ENCODE data around the gene TTLL6.

DNA sequence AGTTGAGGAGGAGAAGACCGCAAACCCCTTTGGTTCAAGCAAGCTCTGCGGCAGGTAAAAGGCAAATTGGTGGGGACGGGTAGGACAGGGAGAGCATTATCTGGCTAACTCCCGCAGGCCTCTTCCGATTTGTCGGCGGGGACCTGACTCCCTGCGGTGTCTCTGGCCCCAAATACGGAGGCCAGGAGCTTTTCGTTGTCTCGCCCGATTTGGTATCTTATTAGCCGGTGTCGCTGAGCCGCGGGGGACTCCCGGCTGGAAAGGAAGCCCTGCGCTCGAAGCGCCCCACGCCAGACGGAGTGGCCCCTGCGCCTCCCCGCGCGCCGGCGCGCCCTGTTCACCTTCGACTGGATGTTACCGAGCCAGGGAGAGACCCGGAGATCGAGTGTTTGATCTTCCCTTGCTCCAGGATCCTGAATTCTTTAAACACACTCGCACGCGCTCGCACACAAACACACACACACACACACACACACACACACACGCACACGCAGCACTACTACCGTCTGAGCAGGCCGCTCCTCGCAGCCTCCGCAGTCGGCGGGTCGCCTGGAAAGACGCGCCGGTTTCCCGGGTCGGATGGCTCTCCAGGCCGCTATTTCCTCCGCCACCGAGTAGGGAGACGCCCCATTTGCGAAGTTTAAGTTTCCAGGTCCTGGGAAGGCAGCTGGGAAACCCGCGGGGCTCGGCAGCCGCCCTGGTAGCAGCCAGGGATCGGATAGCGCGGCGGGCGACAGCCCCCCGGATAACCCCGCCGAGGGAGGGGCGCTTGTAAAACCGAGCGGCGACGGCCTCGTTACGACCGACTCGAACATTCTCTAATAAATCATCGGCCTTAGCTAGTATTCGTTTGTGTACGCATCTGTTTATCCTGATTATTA, 98.0 kb downstream of the TTLL6 start:
- no peak for TF ChIP-seq JUN (CRISPR knock-in tag; IDR thresholded peaks at IDR 0.05)
- no peak for TF ChIP-seq ZNF263 (CRISPR knock-in tag; IDR thresholded peaks at IDR 0.05; ENCODE audit: low read depth)
- TF ChIP-seq, protein P1, sequence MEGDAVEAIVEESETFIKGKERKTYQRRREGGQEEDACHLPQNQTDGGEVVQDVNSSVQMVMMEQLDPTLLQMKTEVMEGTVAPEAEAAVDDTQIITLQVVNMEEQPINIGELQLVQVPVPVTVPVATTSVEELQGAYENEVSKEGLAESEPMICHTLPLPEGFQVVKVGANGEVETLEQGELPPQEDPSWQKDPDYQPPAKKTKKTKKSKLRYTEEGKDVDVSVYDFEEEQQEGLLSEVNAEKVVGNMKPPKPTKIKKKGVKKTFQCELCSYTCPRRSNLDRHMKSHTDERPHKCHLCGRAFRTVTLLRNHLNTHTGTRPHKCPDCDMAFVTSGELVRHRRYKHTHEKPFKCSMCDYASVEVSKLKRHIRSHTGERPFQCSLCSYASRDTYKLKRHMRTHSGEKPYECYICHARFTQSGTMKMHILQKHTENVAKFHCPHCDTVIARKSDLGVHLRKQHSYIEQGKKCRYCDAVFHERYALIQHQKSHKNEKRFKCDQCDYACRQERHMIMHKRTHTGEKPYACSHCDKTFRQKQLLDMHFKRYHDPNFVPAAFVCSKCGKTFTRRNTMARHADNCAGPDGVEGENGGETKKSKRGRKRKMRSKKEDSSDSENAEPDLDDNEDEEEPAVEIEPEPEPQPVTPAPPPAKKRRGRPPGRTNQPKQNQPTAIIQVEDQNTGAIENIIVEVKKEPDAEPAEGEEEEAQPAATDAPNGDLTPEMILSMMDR (IDR thresholded peaks at IDR 0.05) = no peak
- TF ChIP-seq FOXJ3 (CRISPR knock-in tag; IDR thresholded peaks at IDR 0.05; ENCODE audit: borderline replicate concordance) = no peak
- no peak for TF ChIP-seq TEAD1 (CRISPR knock-in tag; IDR thresholded peaks at IDR 0.05)
- TF ChIP-seq, protein P2, sequence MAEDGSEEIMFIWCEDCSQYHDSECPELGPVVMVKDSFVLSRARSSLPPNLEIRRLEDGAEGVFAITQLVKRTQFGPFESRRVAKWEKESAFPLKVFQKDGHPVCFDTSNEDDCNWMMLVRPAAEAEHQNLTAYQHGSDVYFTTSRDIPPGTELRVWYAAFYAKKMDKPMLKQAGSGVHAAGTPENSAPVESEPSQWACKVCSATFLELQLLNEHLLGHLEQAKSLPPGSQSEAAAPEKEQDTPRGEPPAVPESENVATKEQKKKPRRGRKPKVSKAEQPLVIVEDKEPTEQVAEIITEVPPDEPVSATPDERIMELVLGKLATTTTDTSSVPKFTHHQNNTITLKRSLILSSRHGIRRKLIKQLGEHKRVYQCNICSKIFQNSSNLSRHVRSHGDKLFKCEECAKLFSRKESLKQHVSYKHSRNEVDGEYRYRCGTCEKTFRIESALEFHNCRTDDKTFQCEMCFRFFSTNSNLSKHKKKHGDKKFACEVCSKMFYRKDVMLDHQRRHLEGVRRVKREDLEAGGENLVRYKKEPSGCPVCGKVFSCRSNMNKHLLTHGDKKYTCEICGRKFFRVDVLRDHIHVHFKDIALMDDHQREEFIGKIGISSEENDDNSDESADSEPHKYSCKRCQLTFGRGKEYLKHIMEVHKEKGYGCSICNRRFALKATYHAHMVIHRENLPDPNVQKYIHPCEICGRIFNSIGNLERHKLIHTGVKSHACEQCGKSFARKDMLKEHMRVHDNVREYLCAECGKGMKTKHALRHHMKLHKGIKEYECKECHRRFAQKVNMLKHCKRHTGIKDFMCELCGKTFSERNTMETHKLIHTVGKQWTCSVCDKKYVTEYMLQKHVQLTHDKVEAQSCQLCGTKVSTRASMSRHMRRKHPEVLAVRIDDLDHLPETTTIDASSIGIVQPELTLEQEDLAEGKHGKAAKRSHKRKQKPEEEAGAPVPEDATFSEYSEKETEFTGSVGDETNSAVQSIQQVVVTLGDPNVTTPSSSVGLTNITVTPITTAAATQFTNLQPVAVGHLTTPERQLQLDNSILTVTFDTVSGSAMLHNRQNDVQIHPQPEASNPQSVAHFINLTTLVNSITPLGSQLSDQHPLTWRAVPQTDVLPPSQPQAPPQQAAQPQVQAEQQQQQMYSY (CRISPR knock-in tag; IDR thresholded peaks at IDR 0.05) = no peak
- no peak for TF ChIP-seq NR1H2 (CRISPR knock-in tag; IDR thresholded peaks at IDR 0.05)
- no peak for TF ChIP-seq NFE2L1 (CRISPR knock-in tag; IDR thresholded peaks at IDR 0.05)
- TF ChIP-seq, protein P3, sequence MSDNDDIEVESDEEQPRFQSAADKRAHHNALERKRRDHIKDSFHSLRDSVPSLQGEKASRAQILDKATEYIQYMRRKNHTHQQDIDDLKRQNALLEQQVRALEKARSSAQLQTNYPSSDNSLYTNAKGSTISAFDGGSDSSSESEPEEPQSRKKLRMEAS (CRISPR knock-in tag; IDR thresholded peaks at IDR 0.05) = no peak
- TF ChIP-seq, protein P4, sequence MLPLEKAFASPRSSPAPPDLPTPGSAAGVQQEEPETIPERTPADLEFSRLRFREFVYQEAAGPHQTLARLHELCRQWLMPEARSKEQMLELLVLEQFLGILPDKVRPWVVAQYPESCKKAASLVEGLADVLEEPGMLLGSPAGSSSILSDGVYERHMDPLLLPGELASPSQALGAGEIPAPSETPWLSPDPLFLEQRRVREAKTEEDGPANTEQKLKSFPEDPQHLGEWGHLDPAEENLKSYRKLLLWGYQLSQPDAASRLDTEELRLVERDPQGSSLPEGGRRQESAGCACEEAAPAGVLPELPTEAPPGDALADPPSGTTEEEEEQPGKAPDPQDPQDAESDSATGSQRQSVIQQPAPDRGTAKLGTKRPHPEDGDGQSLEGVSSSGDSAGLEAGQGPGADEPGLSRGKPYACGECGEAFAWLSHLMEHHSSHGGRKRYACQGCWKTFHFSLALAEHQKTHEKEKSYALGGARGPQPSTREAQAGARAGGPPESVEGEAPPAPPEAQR (CRISPR knock-in tag; IDR thresholded peaks at IDR 0.05) = no peak
- TF ChIP-seq ELF4 (CRISPR knock-in tag; IDR thresholded peaks at IDR 0.05; ENCODE audit: low read depth) = no peak
- TF ChIP-seq, protein P5, sequence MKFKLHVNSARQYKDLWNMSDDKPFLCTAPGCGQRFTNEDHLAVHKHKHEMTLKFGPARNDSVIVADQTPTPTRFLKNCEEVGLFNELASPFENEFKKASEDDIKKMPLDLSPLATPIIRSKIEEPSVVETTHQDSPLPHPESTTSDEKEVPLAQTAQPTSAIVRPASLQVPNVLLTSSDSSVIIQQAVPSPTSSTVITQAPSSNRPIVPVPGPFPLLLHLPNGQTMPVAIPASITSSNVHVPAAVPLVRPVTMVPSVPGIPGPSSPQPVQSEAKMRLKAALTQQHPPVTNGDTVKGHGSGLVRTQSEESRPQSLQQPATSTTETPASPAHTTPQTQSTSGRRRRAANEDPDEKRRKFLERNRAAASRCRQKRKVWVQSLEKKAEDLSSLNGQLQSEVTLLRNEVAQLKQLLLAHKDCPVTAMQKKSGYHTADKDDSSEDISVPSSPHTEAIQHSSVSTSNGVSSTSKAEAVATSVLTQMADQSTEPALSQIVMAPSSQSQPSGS (CRISPR knock-in tag; IDR thresholded peaks at IDR 0.05; ENCODE audit: borderline replicate concordance, low read depth) = no peak

Measured in WTC11 (cell line).